ENCODE measurements around the gene CRPPA.

GRCh38 chr7:16455591-16455990 is 34.3 kb upstream of the CRPPA start:
- TF ChIP-seq ZFP3 (CRISPR knock-in tag; IDR thresholded peaks at IDR 0.05) (no peak), ARNTL (CRISPR knock-in tag; IDR thresholded peaks at IDR 0.05; ENCODE audit: borderline replicate concordance, low read depth) (no peak), SNAI2 (CRISPR knock-in tag; IDR thresholded peaks at IDR 0.05) (no peak), RARB (CRISPR knock-in tag; IDR thresholded peaks at IDR 0.05) (no peak), CREB5 (CRISPR knock-in tag; IDR thresholded peaks at IDR 0.05; ENCODE audit: low read depth) (no peak), ESRRG (CRISPR knock-in tag; IDR thresholded peaks at IDR 0.05) (no peak)

Data from SK-N-SH treated with all-trans-retinoic acid at 6 μM for 48 hours (cell line).